AG09309 (cell line): Measurements from ENCODE around the gene TPGS1.

Experiments
- DNase-seq: peaks from one replicate; pipeline ENCODE4 v3.0.0-alpha.2; 2010; ENCODE audit warnings: low read depth
- H3K4me3 ChIP-seq: 2 replicates; pipeline ENCODE4 v1.5.1; 2011; ENCODE audit warnings: mild to moderate bottlenecking, low read depth, low read length, moderate library complexity; ENCODE audit not compliant: control insufficient read depth
- TF ChIP-seq, protein P1 (sequence below): IDR thresholded peaks from 2 replicates; pipeline ENCODE4 v1.5.1; 2011; ENCODE audit warnings: mild to moderate bottlenecking, low read depth, low read length, inconsistent platforms; ENCODE audit not compliant: insufficient read depth, control insufficient read depth; ENCODE audit errors: missing control alignments

Gene TPGS1

GRCh38 chr19:497491-497868 lies 9.8 kb upstream of the TPGS1 start:
- TF ChIP-seq, protein P1, sequence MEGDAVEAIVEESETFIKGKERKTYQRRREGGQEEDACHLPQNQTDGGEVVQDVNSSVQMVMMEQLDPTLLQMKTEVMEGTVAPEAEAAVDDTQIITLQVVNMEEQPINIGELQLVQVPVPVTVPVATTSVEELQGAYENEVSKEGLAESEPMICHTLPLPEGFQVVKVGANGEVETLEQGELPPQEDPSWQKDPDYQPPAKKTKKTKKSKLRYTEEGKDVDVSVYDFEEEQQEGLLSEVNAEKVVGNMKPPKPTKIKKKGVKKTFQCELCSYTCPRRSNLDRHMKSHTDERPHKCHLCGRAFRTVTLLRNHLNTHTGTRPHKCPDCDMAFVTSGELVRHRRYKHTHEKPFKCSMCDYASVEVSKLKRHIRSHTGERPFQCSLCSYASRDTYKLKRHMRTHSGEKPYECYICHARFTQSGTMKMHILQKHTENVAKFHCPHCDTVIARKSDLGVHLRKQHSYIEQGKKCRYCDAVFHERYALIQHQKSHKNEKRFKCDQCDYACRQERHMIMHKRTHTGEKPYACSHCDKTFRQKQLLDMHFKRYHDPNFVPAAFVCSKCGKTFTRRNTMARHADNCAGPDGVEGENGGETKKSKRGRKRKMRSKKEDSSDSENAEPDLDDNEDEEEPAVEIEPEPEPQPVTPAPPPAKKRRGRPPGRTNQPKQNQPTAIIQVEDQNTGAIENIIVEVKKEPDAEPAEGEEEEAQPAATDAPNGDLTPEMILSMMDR, result no peak
- no peak for DNase-seq
- no peak overlapping the region for H3K4me3 ChIP-seq

- TF ChIP-seq, protein P1, result no peak
- H3K4me3 ChIP-seq, result no peak overlapping the region
- no peak for DNase-seq
These were observed 9.3 kb upstream of the TPGS1 start for GRCh38 chr19:497869-498510.

- TF ChIP-seq, protein P1, result no peak
- no peak for DNase-seq
- no peak overlapping the region for H3K4me3 ChIP-seq
These were observed 8.8 kb upstream of the TPGS1 start for GRCh38 chr19:498511-498891.

- DNase-seq, result no peak
- TF ChIP-seq, protein P1, result no peak
- no peak overlapping the region for H3K4me3 ChIP-seq
These were observed 8.2 kb upstream of the TPGS1 start for GRCh38 chr19:498977-499623.

GRCh38 chr19:501646-502045 lies 5.7 kb upstream of the TPGS1 start:
- TF ChIP-seq, protein P1, result no peak
- no peak for DNase-seq
- H3K4me3 ChIP-seq, result no peak overlapping the region

GRCh38 chr19:504616-505015 lies 2.7 kb upstream of the TPGS1 start:
- TF ChIP-seq, protein P1, result no peak

More at GRCh38 chr19:504616-505015, 2.7 kb upstream of the TPGS1 start:
- DNase-seq, result no peak
- H3K4me3 ChIP-seq, result no peak overlapping the region
